Activated CD8-positive, alpha-beta T cell treated with anti-CD3 and anti-CD28 coated beads, Interleukin-2, amount 10 ng/mL, durations not matched to agents 7 days and 5 days (primary cell): ENCODE data around the gene F2RL2. TPM values are rescaled to one million over a fixed set of nuclear protein-coding genes. Genes with fewer than 3 reads are reported as not detected.
A peak's percentile ranks its signal among the peaks of the same experiment; 100 is the strongest.
"Not testable (repeated sequence)": the region's sequence is repeated elsewhere in the genome, so short reads cannot be mapped to it uniquely, and the experiment has no call there.

Experiments
- ATAC-seq: fragments of 150-1000 bp; cut with Tn5 transposase; one replicate; pipeline ENCODE4 v1.10.0; 2021; ENCODE audit warnings: moderate library complexity
- CTCF ChIA-PET: fragments of 350-600 bp; sonication (Branson Sonifier 250); formaldehyde crosslinking; loops from one replicate; lab custom pipeline; 2021; ENCODE audit warnings: antibody characterized with exemption; lab: Charles Lee
- POLR2A ChIA-PET: fragments of 350-600 bp; sonication (Branson Sonifier 250); formaldehyde crosslinking; loops from one replicate; lab custom pipeline; 2021; ENCODE audit warnings: antibody characterized with exemption; lab: Charles Lee
- DNase-seq: peaks from one replicate; pipeline ENCODE4 v3.0.0-alpha.2; 2020
- H3K27ac Mint-ChIP-seq: one replicate; pipeline ENCODE4 v1.8.0; 2021; ENCODE audit warnings: mild to moderate bottlenecking, mixed read lengths
- H3K27me3 Mint-ChIP-seq: one replicate; pipeline ENCODE4 v1.8.0; 2021; ENCODE audit warnings: low read depth, mixed read lengths
- H3K36me3 Mint-ChIP-seq: one replicate; pipeline ENCODE4 v1.8.0; 2021; ENCODE audit warnings: low read depth, mixed read lengths
- H3K4me1 Mint-ChIP-seq: one replicate; pipeline ENCODE4 v1.8.0; 2021; ENCODE audit warnings: low read depth, mixed read lengths
- H3K4me3 Mint-ChIP-seq: one replicate; pipeline ENCODE4 v1.8.0; 2021; ENCODE audit warnings: mild to moderate bottlenecking, mixed read lengths
- H3K9me3 Mint-ChIP-seq: one replicate; pipeline ENCODE4 v1.8.0; 2022; ENCODE audit warnings: mixed read lengths; ENCODE audit not compliant: insufficient read depth
- total RNA-seq, 2 experiments: library from RNA; stranded (reverse); gene quantifications; one replicate each; pipeline ENCODE4 v1.2.3, GENCODE V29; 2021

The F2RL2 gene
- total RNA-seq, 2 experiments from 2014 or later: not detected

DNA sequence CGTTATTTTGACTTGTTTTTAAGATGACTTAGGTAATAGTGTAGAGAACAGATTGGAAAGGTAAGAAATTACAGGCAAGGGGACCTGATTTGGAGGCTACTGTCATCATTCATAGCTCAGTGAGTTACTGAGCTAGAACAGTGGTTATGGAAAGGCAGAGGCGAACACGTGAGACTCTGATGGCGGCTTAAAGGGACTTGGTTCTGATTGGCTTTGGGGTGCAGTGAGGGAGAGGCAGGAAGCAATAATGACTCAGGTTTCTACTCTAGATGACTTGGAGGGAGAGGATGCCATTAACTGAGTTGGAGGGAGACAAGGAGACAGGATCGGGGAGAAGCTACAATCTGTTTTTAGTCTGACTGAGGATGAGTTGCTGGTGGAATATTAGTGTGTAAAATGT lies 3.0 kb downstream of the F2RL2 start:
- DNase-seq (no peak), ATAC-seq (no peak)
- Mint-ChIP-seq H3K4me3 (no peak overlapping the region), H3K27me3 (no peaks in the 10 kb centered on the region), H3K4me1 (peaks cover 3% of the 10 kb centered on the region), H3K9me3 (no peaks in the 10 kb centered on the region), H3K27ac (no peak overlapping the region), H3K36me3 (peaks cover 19% of the 10 kb centered on the region)
- ChIA-PET POLR2A (interaction anchor here (0.7 kb wide), 1 partner anchor 1569 kb away, joined by 3 read pairs; no protein-coding TSS in a partner anchor), CTCF (interaction anchor here (0.7 to 1.4 kb wide), 3 partner anchors 18 to 154 kb away, joined by 3 to 7 read pairs (median 5); no protein-coding TSS in a partner anchor)

DNA sequence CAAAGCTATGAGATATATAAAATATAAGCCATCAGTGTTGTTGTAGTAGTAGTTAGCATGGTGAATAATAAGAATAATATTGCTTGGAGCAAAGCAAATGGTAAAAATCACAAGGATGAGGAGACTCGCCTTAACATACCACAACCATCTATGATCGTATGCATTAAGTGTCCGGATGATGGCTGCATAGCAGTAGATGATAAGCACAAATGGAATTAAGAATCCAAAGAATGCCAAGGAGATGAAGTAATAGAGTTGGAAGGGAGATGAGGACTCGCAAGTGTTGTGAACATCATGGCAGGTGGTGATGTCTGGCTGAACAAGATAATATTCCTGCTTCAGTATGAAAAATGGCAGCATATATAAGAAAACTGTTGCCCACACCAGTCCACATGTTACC lies 5.5 kb downstream of the F2RL2 start:
- POLR2A ChIA-PET: no interaction called here
- Mint-ChIP-seq H3K27me3 (no peaks in the 10 kb centered on the region), H3K36me3 (peaks cover 18% of the 10 kb centered on the region), H3K4me1 (peaks cover under 1% of the 10 kb centered on the region), H3K27ac (no peak overlapping the region), H3K4me3 (no peak overlapping the region), H3K9me3 (no peaks in the 10 kb centered on the region)
- CTCF ChIA-PET: interaction anchor here (1.0 kb wide), 1 partner anchor 157 kb away, joined by 5 read pairs; no protein-coding TSS in a partner anchor
- ATAC-seq (no peak), DNase-seq (no peak)

DNA sequence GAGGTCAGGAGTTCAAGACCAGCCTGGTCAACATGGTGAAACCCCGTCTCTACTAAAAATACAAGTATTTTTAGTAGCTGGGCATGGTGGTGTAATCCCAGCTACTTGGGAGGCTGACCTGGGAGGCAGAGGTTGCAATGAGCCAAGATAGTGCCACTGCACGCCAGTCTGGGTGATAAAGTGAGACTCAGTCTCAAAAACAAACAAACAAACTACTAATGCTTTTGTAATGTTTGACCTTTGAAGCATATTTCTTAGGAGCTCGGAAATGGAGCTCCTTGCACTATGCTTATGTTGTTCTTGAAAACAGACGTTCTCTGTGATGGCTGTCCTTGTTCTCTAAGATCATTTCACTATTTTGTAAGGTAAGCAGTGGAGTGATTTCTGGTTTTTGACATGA lies 6.0 kb downstream of the F2RL2 start:
- no peaks in the 10 kb centered on the region for H3K4me1 Mint-ChIP-seq
- ChIA-PET POLR2A (no interaction called here), CTCF (interaction anchor here (1.0 to 1.1 kb wide), 2 partner anchors 157 to 232 kb away, joined by 3 to 5 read pairs; no protein-coding TSS in a partner anchor)
- DNase-seq (no peak), ATAC-seq (no peak)
- H3K36me3 Mint-ChIP-seq: peaks cover 20% of the 10 kb centered on the region
- H3K4me3 Mint-ChIP-seq: no peak overlapping the region
- H3K9me3 Mint-ChIP-seq: no peaks in the 10 kb centered on the region
- H3K27ac Mint-ChIP-seq: no peak overlapping the region
- no peaks in the 10 kb centered on the region for H3K27me3 Mint-ChIP-seq

DNA sequence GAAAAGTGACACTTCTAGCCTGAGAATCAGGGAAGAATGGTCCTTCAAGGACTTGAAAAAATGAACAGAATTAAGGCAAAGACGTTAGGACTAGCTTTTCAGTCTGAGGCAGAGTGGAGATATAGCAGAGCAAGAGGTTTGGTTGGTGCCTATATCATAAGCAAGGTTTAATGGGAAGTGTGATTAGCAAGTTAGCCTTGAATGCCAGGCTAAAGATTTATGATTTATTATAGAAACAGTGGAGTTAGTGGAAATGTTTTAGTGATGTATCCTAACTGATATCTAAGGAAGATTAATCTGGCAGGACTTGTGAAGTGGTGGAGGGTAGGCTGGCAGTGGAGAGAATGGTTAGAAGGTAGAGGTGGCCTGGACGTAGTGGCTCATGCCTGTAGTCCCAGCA lies 7.0 kb downstream of the F2RL2 start:
- no peak for DNase-seq
- no peak overlapping the region for H3K4me3 Mint-ChIP-seq
- CTCF ChIA-PET: interaction anchor here (1.1 to 2.6 kb wide), 2 partner anchors 158 to 233 kb away, joined by 3 to 12 read pairs; no protein-coding TSS in a partner anchor
- H3K27me3 Mint-ChIP-seq: no peaks in the 10 kb centered on the region
- H3K27ac Mint-ChIP-seq: no peak overlapping the region
- no peak for ATAC-seq
- no peaks in the 10 kb centered on the region for H3K9me3 Mint-ChIP-seq
- peaks cover 24% of the 10 kb centered on the region for H3K36me3 Mint-ChIP-seq
- POLR2A ChIA-PET: no interaction called here
- no peaks in the 10 kb centered on the region for H3K4me1 Mint-ChIP-seq

DNA sequence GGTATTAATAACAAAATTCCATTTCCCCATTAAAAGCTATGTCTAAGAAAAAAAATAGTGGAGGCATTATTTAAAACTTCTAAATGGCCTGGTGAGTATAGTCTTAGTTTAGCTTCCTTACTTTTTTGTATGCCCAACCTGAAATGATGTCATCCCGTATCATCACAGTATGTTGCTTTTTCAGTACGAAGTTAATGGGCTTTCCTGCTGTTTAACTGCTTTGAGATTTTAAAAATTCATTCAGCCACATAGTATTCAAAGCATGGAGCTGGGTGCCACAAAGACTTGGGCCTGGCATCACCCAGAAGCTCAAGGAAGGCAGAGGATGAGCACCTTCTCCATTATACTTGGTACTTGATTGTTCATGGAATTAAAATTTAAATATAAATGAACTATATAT lies 7.4 kb downstream of the F2RL2 start:
- Mint-ChIP-seq H3K27me3 (no peaks in the 10 kb centered on the region), H3K36me3 (peaks cover 24% of the 10 kb centered on the region), H3K9me3 (no peaks in the 10 kb centered on the region), H3K27ac (no peak overlapping the region), H3K4me3 (no peak overlapping the region), H3K4me1 (no peaks in the 10 kb centered on the region)
- no peak for DNase-seq
- POLR2A ChIA-PET: no interaction called here
- ATAC-seq: no peak
- CTCF ChIA-PET: interaction anchor here (0.8 to 2.6 kb wide), 4 partner anchors 14 to 159 kb away, joined by 3 to 12 read pairs (median 4); no protein-coding TSS in a partner anchor

DNA sequence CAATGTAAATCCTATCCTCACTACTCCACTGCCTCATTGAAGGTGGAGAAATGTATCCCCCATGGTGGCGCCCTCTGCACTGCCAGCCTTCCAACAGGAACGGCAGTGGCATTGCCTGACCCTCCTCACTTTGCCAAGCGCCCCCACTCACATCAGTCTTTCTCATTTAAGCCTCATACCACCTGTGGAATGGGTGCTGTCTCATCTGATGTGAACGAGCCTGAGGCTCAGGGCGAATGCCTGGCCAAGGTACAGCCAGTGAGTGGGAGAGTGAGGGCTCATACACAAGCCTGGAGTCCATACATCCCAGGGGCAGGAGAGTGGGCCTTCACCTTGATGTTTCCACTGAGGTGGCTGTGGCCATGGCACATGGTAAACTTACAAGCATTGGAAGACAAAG lies 10.3 kb downstream of the F2RL2 start:
- DNase-seq (no peak), ATAC-seq (no peak)
- Mint-ChIP-seq H3K4me1 (no peaks in the 10 kb centered on the region), H3K27me3 (no peaks in the 10 kb centered on the region), H3K27ac (no peak overlapping the region), H3K36me3 (peaks cover 20% of the 10 kb centered on the region), H3K4me3 (no peak overlapping the region), H3K9me3 (no peaks in the 10 kb centered on the region)
- ChIA-PET POLR2A (no interaction called here), CTCF (interaction anchor here (0.9 to 1.7 kb wide), 3 partner anchors 12 to 162 kb away, joined by 3 to 6 read pairs (median 4); no protein-coding TSS in a partner anchor)

DNA sequence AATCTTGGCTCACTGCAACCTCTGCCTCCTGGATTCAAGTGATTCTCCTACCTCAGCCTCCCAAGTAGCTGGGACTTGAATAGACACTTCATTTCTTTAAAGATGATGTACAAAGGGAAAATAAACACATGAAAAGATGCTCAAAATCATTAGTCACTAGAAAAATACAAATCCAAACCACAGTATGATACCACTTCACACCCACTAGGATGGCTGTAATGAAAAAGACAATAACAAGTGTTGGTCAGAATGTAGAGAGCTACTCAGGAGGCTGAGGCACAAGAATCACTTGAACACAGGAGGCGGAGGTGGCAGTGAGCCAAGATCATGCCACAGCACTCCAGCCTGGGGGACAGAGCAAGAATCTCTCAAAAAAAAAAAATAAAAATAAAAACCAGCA lies 13.0 kb downstream of the F2RL2 start:
- DNase-seq (no peak), ATAC-seq (no peak)
- Mint-ChIP-seq H3K27ac (no peak overlapping the region), H3K4me3 (no peak overlapping the region), H3K36me3 (peaks cover 32% of the 10 kb centered on the region), H3K27me3 (no peaks in the 10 kb centered on the region), H3K4me1 (peaks cover 8% of the 10 kb centered on the region), H3K9me3 (no peaks in the 10 kb centered on the region)
- POLR2A ChIA-PET: interaction anchor here (0.6 kb wide), 1 partner anchor 164 kb away, joined by 3 read pairs; no protein-coding TSS in a partner anchor
- CTCF ChIA-PET: interaction anchor here (0.9 to 4.7 kb wide), 6 partner anchors 9 to 164 kb away, joined by 3 to 33 read pairs (median 6); no protein-coding TSS in a partner anchor

DNA sequence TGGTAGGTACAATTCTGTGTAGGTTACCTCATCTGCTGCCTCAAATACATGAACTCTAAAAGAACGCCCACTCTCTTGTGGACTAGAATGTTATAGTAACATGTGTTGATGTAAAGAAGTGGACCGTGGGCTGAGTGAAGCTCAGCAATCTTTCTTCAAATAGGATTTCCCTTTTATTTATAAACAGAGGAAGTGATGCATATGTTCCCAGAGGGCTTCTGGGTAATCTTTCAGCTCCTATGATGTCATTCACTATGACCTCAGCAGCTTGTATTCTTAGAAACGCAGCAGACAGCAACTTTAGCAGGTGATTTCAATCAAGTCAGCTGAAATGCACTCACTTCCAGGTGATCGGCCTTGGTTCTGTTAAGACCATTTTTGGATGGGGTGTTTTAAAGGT lies 14.4 kb downstream of the F2RL2 start:
- Mint-ChIP-seq H3K9me3 (no peaks in the 10 kb centered on the region), H3K4me1 (peaks cover 8% of the 10 kb centered on the region), H3K4me3 (no peak overlapping the region), H3K27me3 (no peaks in the 10 kb centered on the region), H3K27ac (no peak overlapping the region), H3K36me3 (peaks cover 42% of the 10 kb centered on the region)
- CTCF ChIA-PET: interaction anchor here (2.2 to 4.7 kb wide), 2 partner anchors 9 to 166 kb away, joined by 8 to 33 read pairs; no protein-coding TSS in a partner anchor
- POLR2A ChIA-PET: no interaction called here
- DNase-seq (no peak), ATAC-seq (no peak)

DNA sequence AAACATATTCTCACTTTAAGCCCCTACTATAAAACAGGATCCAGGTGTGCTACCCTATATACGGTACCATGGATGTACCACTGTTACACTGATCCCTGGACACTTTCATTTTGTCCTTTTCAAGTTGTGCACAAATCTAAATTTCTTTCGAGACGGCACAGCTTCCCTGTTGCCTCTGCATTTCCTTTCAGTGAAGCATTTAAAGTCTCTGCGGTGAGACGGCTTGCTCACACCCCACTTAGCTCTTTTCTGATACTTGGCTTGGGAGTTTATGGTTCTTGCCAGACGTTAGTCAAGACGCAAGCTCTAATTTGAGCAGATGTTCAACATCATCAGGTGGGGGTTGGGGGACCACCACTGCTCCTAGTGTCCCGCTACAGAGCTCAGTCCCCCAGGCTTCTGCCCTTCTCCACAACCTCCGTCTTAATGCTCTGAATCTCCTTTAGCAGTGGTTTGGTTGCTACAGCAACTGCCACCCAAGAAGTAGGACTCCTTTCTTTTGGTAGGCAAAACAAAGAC lies 15.8 kb downstream of the F2RL2 start:
- POLR2A ChIA-PET: interaction anchor here (0.8 kb wide), 1 partner anchor 34 kb away, joined by 4 read pairs; no protein-coding TSS in a partner anchor
- no peak overlapping the region for H3K27ac Mint-ChIP-seq

DNA sequence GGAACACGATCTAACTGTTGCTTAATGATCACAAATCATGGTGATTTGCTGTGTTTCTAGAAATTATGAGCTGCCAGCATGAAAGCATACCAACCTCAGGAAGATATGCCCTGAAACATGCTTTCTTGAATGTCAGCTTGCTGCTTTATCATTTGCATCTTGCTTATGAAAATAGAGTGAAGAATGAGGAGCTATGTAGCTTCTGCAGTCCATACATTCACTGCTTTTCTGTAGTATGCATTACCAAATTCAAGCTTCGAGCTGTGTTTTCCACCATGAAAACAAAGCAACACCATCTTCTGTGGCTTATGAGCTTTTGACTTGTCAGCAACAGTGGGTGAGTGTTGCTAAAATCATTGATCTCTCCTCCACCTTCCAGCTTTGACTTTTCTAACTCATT lies 16.5 kb downstream of the F2RL2 start:
- no peak for ATAC-seq
- no peak overlapping the region for H3K27ac Mint-ChIP-seq
- peaks cover 50% of the 10 kb centered on the region for H3K36me3 Mint-ChIP-seq

More for the DNA sequence above, 15.8 kb downstream of the F2RL2 start:
- Mint-ChIP-seq H3K27me3 (no peaks in the 10 kb centered on the region), H3K36me3 (peaks cover 48% of the 10 kb centered on the region), H3K9me3 (no peaks in the 10 kb centered on the region), H3K4me1 (peaks cover 8% of the 10 kb centered on the region), H3K4me3 (no peak overlapping the region)
- DNase-seq: no peak
- CTCF ChIA-PET: interaction anchor here (1.4 to 4.7 kb wide), 3 partner anchors 21 to 167 kb away, joined by 5 to 33 read pairs (median 6); no protein-coding TSS in a partner anchor
- ATAC-seq: peak; percentile 27

DNA sequence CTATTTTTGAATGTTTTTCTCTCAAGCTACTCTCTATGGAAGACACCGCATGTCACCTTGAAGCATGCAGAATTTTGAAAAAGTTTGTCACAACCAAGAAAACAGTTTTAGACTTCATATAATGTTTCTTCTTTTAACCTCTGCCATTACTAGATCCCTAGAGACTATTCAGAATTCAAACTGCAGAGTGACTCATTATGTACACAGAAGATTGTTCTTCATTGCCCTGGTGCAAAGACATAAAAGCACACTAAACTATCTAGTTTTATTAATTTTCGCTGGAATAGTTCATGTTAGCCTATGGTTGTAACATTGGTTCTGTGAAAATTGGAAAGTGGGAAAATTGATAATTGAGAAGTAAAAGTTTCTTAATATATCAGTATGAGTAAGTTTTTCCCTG lies 18.4 kb downstream of the F2RL2 start:
- H3K27me3 Mint-ChIP-seq: no peaks in the 10 kb centered on the region
- DNase-seq (no peak), ATAC-seq (no peak)
- ChIA-PET POLR2A (no interaction called here), CTCF (interaction anchor here (0.7 to 1.6 kb wide), 2 partner anchors 27 to 170 kb away, joined by 3 to 6 read pairs; no protein-coding TSS in a partner anchor)
- H3K36me3 Mint-ChIP-seq: peaks cover 60% of the 10 kb centered on the region
- H3K9me3 Mint-ChIP-seq: no peaks in the 10 kb centered on the region
- no peak overlapping the region for H3K27ac Mint-ChIP-seq
- H3K4me1 Mint-ChIP-seq: peaks cover 8% of the 10 kb centered on the region
- H3K4me3 Mint-ChIP-seq: no peak overlapping the region

More for the DNA sequence above, 16.5 kb downstream of the F2RL2 start:
- CTCF ChIA-PET: interaction anchor here (1.1 to 4.7 kb wide), 4 partner anchors 21 to 168 kb away, joined by 4 to 33 read pairs (median 6); no protein-coding TSS in a partner anchor
- Mint-ChIP-seq H3K27me3 (no peaks in the 10 kb centered on the region), H3K4me1 (peaks cover 8% of the 10 kb centered on the region), H3K4me3 (no peak overlapping the region), H3K9me3 (no peaks in the 10 kb centered on the region)
- DNase-seq: no peak
- POLR2A ChIA-PET: no interaction called here

DNA sequence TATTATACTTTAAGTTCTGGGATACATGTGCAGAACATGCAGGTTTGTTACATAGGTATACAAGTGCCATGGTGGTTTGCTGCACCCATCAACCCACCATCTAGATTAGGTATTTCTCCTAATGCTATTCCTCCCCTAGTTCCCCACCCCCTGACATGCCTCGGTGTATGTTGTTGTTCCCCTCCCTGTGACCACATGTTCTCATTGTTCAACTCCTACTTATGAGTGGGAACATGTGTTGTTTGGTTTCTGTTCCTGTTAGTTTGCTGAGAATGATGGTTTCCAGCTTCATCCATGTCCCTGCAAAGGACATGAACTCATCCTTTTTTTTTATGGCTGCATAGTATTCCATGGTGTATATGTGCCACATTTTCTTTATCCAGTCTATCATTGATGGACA lies 19.2 kb downstream of the F2RL2 start:
- ChIA-PET CTCF (interaction anchor here (1.6 kb wide), 1 partner anchor 170 kb away, joined by 6 read pairs; no protein-coding TSS in a partner anchor), POLR2A (interaction anchor here (0.6 kb wide), 1 partner anchor 394 kb away, joined by 3 read pairs; no protein-coding TSS in a partner anchor)
- not testable (repeated sequence) for ATAC-seq, H3K27ac Mint-ChIP-seq, H3K27me3 Mint-ChIP-seq, H3K4me3 Mint-ChIP-seq, H3K4me1 Mint-ChIP-seq, H3K9me3 Mint-ChIP-seq, DNase-seq
- peaks cover 62% of the 10 kb centered on the region for H3K36me3 Mint-ChIP-seq
